GM18873 (cell line): ENCODE data around the gene GLO1.

ENCODE experiments used
- ATAC-seq: cut with Tn5 transposase; IDR thresholded peaks from one replicate; pipeline ENCODE4 v1.9.1; 2021; ENCODE audit warnings: mild to moderate bottlenecking, moderate library complexity, moderate number of reproducible peaks; ENCODE audit not compliant: unreplicated experiment, low FRiP score

Gene GLO1

GRCh38 chr6:38702558-38703397 lies at the start of gene GLO1:
TSS of gene GLO1 (minus strand) at chr6:38703145. CDS start at chr6:38703054, 91 bp downstream.
- ATAC-seq: peak; percentile 99

- ATAC-seq: no peak
Observed at GRCh38 chr6:38750968-38751615, 48.1 kb upstream of the GLO1 start.

GRCh38 chr6:38749473-38749872 lies 46.5 kb upstream of the GLO1 start:
- ATAC-seq: no peak

GRCh38 chr6:38739532-38739931 lies 36.6 kb upstream of the GLO1 start:
- no peak for ATAC-seq

GRCh38 chr6:38738261-38738660 lies 35.3 kb upstream of the GLO1 start:
- ATAC-seq: no peak

GRCh38 chr6:38736951-38737350 lies 34.0 kb upstream of the GLO1 start:
- no peak for ATAC-seq

GRCh38 chr6:38730140-38730862 lies 27.4 kb upstream of the GLO1 start:
- no peak for ATAC-seq

GRCh38 chr6:38728203-38728602 lies 25.3 kb upstream of the GLO1 start:
- ATAC-seq: no peak

GRCh38 chr6:38725414-38726183 lies 22.7 kb upstream of the GLO1 start:
- no peak for ATAC-seq

GRCh38 chr6:38724343-38724742 lies 21.4 kb upstream of the GLO1 start:
- no peak for ATAC-seq

GRCh38 chr6:38723783-38724182 lies 20.8 kb upstream of the GLO1 start:
- no peak for ATAC-seq

- no peak for ATAC-seq
Observed at GRCh38 chr6:38722727-38723334, 19.9 kb upstream of the GLO1 start.

- no peak for ATAC-seq
Observed at GRCh38 chr6:38722038-38722437, 19.1 kb upstream of the GLO1 start.

- no peak for ATAC-seq
Observed at GRCh38 chr6:38720295-38720694, 17.4 kb upstream of the GLO1 start.

- no peak for ATAC-seq
Observed at GRCh38 chr6:38719358-38719757, 16.4 kb upstream of the GLO1 start.

- ATAC-seq: no peak
Observed at GRCh38 chr6:38716825-38717224, 13.9 kb upstream of the GLO1 start.

- ATAC-seq: no peak
Observed at GRCh38 chr6:38715016-38715689, 12.2 kb upstream of the GLO1 start, which contains the start of gene DNAH8. TSS of gene DNAH8 (plus strand) at chr6:38715311. CDS start at chr6:38722810, 7,499 bp downstream.

- no peak for ATAC-seq
Observed at GRCh38 chr6:38714239-38715015, 11.5 kb upstream of the GLO1 start.

GRCh38 chr6:38713812-38714211 lies 10.9 kb upstream of the GLO1 start:
- ATAC-seq: no peak
